OCI-LY1 (cell line): Measurements from ENCODE around the gene FBRSL1.

Source experiments
- EZH2 ChIP-seq: fragments of 200-600 bp; sonication (generic), shearing (Covaris generic); IDR thresholded peaks from 2 replicates; pipeline ENCODE4 v1.8.0; 2017; ENCODE audit warnings: borderline replicate concordance, mixed run types, mild to moderate bottlenecking, antibody characterized with exemption, low read length, moderate library complexity, mixed read lengths
- TF ChIP-seq, protein P1 (sequence below): fragments of 200-600 bp; sonication (generic), shearing (Covaris generic); IDR thresholded peaks from 2 replicates; pipeline ENCODE4 v1.5.1; 2017; ENCODE audit warnings: mild to moderate bottlenecking, antibody characterized with exemption, low read length, moderate library complexity, mixed read lengths

DNA sequence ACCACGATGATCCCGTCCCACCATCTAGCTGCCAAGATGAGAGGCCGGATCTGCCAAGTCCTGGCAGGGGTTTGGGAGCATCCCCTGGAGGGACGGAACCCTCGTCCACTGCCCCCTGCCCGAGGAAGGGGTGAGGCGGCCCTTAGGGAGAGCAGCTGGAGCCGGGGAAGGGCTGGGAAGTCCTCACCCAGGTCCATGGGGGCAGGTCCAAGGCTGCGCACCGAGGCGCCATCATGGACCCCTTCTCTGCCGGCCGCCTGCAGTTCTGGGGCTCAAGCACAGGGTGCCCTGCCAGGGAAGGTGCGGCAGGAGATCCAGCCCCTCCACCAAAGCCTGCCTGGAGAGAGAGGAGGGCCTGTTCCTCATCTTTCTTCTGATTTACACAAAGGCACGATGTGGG lies 17.6 kb upstream of the FBRSL1 start:
- TF ChIP-seq, protein P1, sequence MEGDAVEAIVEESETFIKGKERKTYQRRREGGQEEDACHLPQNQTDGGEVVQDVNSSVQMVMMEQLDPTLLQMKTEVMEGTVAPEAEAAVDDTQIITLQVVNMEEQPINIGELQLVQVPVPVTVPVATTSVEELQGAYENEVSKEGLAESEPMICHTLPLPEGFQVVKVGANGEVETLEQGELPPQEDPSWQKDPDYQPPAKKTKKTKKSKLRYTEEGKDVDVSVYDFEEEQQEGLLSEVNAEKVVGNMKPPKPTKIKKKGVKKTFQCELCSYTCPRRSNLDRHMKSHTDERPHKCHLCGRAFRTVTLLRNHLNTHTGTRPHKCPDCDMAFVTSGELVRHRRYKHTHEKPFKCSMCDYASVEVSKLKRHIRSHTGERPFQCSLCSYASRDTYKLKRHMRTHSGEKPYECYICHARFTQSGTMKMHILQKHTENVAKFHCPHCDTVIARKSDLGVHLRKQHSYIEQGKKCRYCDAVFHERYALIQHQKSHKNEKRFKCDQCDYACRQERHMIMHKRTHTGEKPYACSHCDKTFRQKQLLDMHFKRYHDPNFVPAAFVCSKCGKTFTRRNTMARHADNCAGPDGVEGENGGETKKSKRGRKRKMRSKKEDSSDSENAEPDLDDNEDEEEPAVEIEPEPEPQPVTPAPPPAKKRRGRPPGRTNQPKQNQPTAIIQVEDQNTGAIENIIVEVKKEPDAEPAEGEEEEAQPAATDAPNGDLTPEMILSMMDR, result no peak
- no peak for TF ChIP-seq EZH2
